ENCODE results near the gene TMEM248. TPM values are rescaled to one million over a fixed set of nuclear protein-coding genes. Genes with fewer than 3 reads are reported as not detected.

TMEM248 gene
- total and polyA plus RNA-seq, 10 of the 15 experiments (the other 5 are each of a cell fraction or from before 2014, with no cell fraction given) = 6.3 to 93.5 (median 64.9) TPM

- H3K27me3 ChIP-seq (replicated peaks in 1 of 2; ENCODE audit: control insufficient read depth in 2 of 2, insufficient read depth in 2 of 2, low read length in 1 of 2) = no peaks in the 10 kb centered on the region
- H3K79me2 ChIP-seq (ENCODE audit: control insufficient read depth, insufficient read depth, low read length) = no peaks in the 10 kb centered on the region
- no peak overlapping the region for H3K27ac ChIP-seq (ENCODE audit: control insufficient read depth, insufficient read depth)
- in situ Hi-C loops (cut with MboI) (no loop called here), intact Hi-C loops (cut with micrococcal nuclease; ENCODE audit: unreplicated experiment) (no loop called here)
- ChIA-PET RAD21 (ENCODE audit: unreplicated experiment) (no interaction called here), POLR2A (no interaction called here), CTCF (no interaction called here), SMC1A (ENCODE audit: uncharacterized antibody, unreplicated experiment) (no interaction called here)
- H3K4me3 ChIP-seq = no peak overlapping the region
- WGBS (ENCODE audit: insufficient coverage, insufficient replicate concordance, low lambda C conversion rate, missing lambda C conversion rate) = 59% methylated on average over 3 of the region's 3 CpGs
- no peak for ATAC-seq
- BruUV-seq (replicated peaks) = no TSS peak
- TF ChIP-seq NFYB (IDR thresholded peaks at IDR 0.05; ENCODE audit: insufficient read depth, low read depth, low read length) (no peak), YY1 (IDR thresholded peaks at IDR 0.05; ENCODE audit: low read depth, low read length) (no peak), HCFC1 (IDR thresholded peaks at IDR 0.05; ENCODE audit: low read length) (no peak), KAT2A (conservative IDR thresholded peaks at IDR 0.05; ENCODE audit: control insufficient read depth, low read depth, low read length) (no peak), GATAD2B (conservative IDR thresholded peaks at IDR 0.05; ENCODE audit: low read depth) (no peak), GABPA (IDR thresholded peaks at IDR 0.05; ENCODE audit: low read depth) (no peak)
- H3K9ac ChIP-seq (ENCODE audit: control insufficient read depth, insufficient read depth, low read length) = no peak overlapping the region
- H3K36me3 ChIP-seq (ENCODE audit: control insufficient read depth in 2 of 2, insufficient read depth in 2 of 2, low read length in 1 of 2) = peaks cover 24 to 25% of the 10 kb centered on the region in 2 experiments
- H3K4me2 ChIP-seq (ENCODE audit: control insufficient read depth, insufficient read depth) = no peak overlapping the region
- H3K4me1 ChIP-seq (ENCODE audit: control insufficient read depth, insufficient read depth, low read length) = no peaks in the 10 kb centered on the region
- no peaks in the 10 kb centered on the region; the same call in 1 of the 2 replicates for H4K20me1 ChIP-seq (ENCODE audit: control insufficient read depth, insufficient read depth)
- H2AFZ ChIP-seq (ENCODE audit: control insufficient read depth, low read depth, low read length) = no peak overlapping the region
- FAIRE-seq = no peak
- no peaks in the 10 kb centered on the region for H3K9me3 ChIP-seq (replicated peaks; ENCODE audit: control insufficient read depth, insufficient read depth, low read length)
- no peak for DNase-seq (ENCODE audit: low read depth, low spot score)
Observed at GRCh38 chr7:66950311-66950710, 29.3 kb downstream of the TMEM248 start.

GRCh38 chr7:66950763-66951162, 29.7 kb downstream of the TMEM248 start:
- no peak for DNase-seq (ENCODE audit: low read depth, low spot score)
- ChIA-PET CTCF (no interaction called here), RAD21 (ENCODE audit: unreplicated experiment) (no interaction called here), POLR2A (no interaction called here), SMC1A (ENCODE audit: uncharacterized antibody, unreplicated experiment) (no interaction called here)
- no peak for ATAC-seq
- FAIRE-seq = no peak
- Histone ChIP-seq H3K79me2 (ENCODE audit: control insufficient read depth, insufficient read depth, low read length) (no peaks in the 10 kb centered on the region), H2AFZ (ENCODE audit: control insufficient read depth, low read depth, low read length) (no peak overlapping the region), H3K27ac (ENCODE audit: control insufficient read depth, insufficient read depth) (no peak overlapping the region), H3K27me3 (replicated peaks in 1 of 2; ENCODE audit: control insufficient read depth in 2 of 2, insufficient read depth in 2 of 2, low read length in 1 of 2) (no peaks in the 10 kb centered on the region), H4K20me1 (ENCODE audit: control insufficient read depth, insufficient read depth) (no peaks in the 10 kb centered on the region; the same call in 1 of the 2 replicates), H3K36me3 (ENCODE audit: control insufficient read depth in 2 of 2, insufficient read depth in 2 of 2, low read length in 1 of 2) (peaks cover 25 to 26% of the 10 kb centered on the region in 2 experiments), H3K4me2 (ENCODE audit: control insufficient read depth, insufficient read depth) (no peak overlapping the region), H3K9me3 (replicated peaks; ENCODE audit: control insufficient read depth, insufficient read depth, low read length) (no peaks in the 10 kb centered on the region), H3K9ac (ENCODE audit: control insufficient read depth, insufficient read depth, low read length) (no peak overlapping the region), H3K4me1 (ENCODE audit: control insufficient read depth, insufficient read depth, low read length) (no peaks in the 10 kb centered on the region), H3K4me3 (no peak overlapping the region)
- in situ Hi-C loops (cut with MboI) (no loop called here), intact Hi-C loops (cut with micrococcal nuclease; ENCODE audit: unreplicated experiment) (no loop called here)
- WGBS (ENCODE audit: insufficient coverage, insufficient replicate concordance, low lambda C conversion rate, missing lambda C conversion rate) = 97% methylated on average over 8 of the region's 8 CpGs
- no TSS peak for BruUV-seq (replicated peaks)
- TF ChIP-seq TCF12 (IDR thresholded peaks at IDR 0.05; ENCODE audit: low read depth, low read length) (no peak), ATF7 (IDR thresholded peaks at IDR 0.05; ENCODE audit: low read depth) (no peak), ZSCAN29 (IDR thresholded peaks at IDR 0.05) (no peak), HCFC1 (IDR thresholded peaks at IDR 0.05; ENCODE audit: low read length) (no peak), KLF5 (IDR thresholded peaks at IDR 0.05; ENCODE audit: partially characterized antibody) (no peak), POLR2AphosphoS2 (IDR thresholded peaks at IDR 0.05; ENCODE audit: low read depth, low read length) (no peak), BCL11A (IDR thresholded peaks at IDR 0.05; ENCODE audit: low read depth, low read length) (no peak), BACH1 (IDR thresholded peaks at IDR 0.05; ENCODE audit: borderline replicate concordance) (no peak), ZBED1 (IDR thresholded peaks at IDR 0.05; ENCODE audit: borderline replicate concordance) (no peak), ETV6 (conservative IDR thresholded peaks at IDR 0.05 in 1 of 2, IDR thresholded peaks at IDR 0.05 in 1 of 2; ENCODE audit: borderline replicate concordance in 1 of 2, low read depth in 1 of 2) (no peak), BCLAF1 (IDR thresholded peaks at IDR 0.05) (no peak)

Data from GM12878 (cell line).